GM18909 (cell line): ENCODE data around the gene CDK5RAP1.

Source experiments
- ATAC-seq: cut with Tn5 transposase; IDR thresholded peaks from one replicate; pipeline ENCODE4 v1.9.1; 2021; ENCODE audit warnings: mild to moderate bottlenecking; ENCODE audit not compliant: unreplicated experiment, poor library complexity

Gene CDK5RAP1

GRCh38 chr20:33337119-33337518 is 64.2 kb downstream of the CDK5RAP1 start:
- no peak for ATAC-seq

- ATAC-seq, result no peak
Measured at GRCh38 chr20:33336375-33336774, 64.9 kb downstream of the CDK5RAP1 start.

GRCh38 chr20:33334111-33334510 is 67.2 kb downstream of the CDK5RAP1 start:
- ATAC-seq, result no peak

- ATAC-seq, result no peak
Measured at GRCh38 chr20:33333616-33334015, 67.7 kb downstream of the CDK5RAP1 start.

- no peak for ATAC-seq
Measured at GRCh38 chr20:33332905-33333456, 68.3 kb downstream of the CDK5RAP1 start.

- ATAC-seq, result no peak
Measured at GRCh38 chr20:33328157-33329137, 72.9 kb downstream of the CDK5RAP1 start.

- no peak for ATAC-seq
Measured at GRCh38 chr20:33325350-33325749, 76.0 kb downstream of the CDK5RAP1 start.

GRCh38 chr20:33323236-33323635 is 78.1 kb downstream of the CDK5RAP1 start:
- ATAC-seq, result no peak

- ATAC-seq, result no peak
Measured at GRCh38 chr20:33322456-33322855, 78.9 kb downstream of the CDK5RAP1 start.

- no peak for ATAC-seq
Measured at GRCh38 chr20:33320006-33320405, 81.3 kb downstream of the CDK5RAP1 start.

- ATAC-seq, result no peak
Measured at GRCh38 chr20:33318096-33318429, 83.3 kb downstream of the CDK5RAP1 start.

GRCh38 chr20:33317424-33318095 is 83.8 kb downstream of the CDK5RAP1 start:
- ATAC-seq, result no peak

- no peak for ATAC-seq
Measured at GRCh38 chr20:33316958-33317357, 84.4 kb downstream of the CDK5RAP1 start.

- ATAC-seq, result no peak
Measured at GRCh38 chr20:33316343-33316742, 85.0 kb downstream of the CDK5RAP1 start.

- ATAC-seq, result no peak
Measured at GRCh38 chr20:33313686-33314314, 87.5 kb downstream of the CDK5RAP1 start.

- no peak for ATAC-seq
Measured at GRCh38 chr20:33312583-33312982, 88.7 kb downstream of the CDK5RAP1 start.

- ATAC-seq, result no peak
Measured at GRCh38 chr20:33311996-33312395, 89.3 kb downstream of the CDK5RAP1 start.

GRCh38 chr20:33311011-33311410 is 90.3 kb downstream of the CDK5RAP1 start:
- no peak for ATAC-seq

GRCh38 chr20:33310327-33310899 is 90.9 kb downstream of the CDK5RAP1 start:
- ATAC-seq, result no peak

GRCh38 chr20:33309631-33310030 is 91.7 kb downstream of the CDK5RAP1 start:
- ATAC-seq, result no peak
